GM13977 (cell line): ENCODE data around the gene ZNF846.
"Not testable (repeated sequence)": the region's sequence is repeated elsewhere in the genome, so short reads cannot be mapped to it uniquely, and the experiment has no call there.

ENCODE experiments used
- DNase-seq: peaks from one replicate; pipeline ENCODE4 v3.0.0; 2012; ENCODE audit warnings: low spot score
- CTCF ChIP-seq: IDR thresholded peaks from 2 replicates; pipeline ENCODE4 v1.5.1; 2012; ENCODE audit warnings: mild to moderate bottlenecking, control low read depth; ENCODE audit not compliant: insufficient read depth; ENCODE audit errors: extremely low read depth, missing control alignments
- in situ Hi-C: fragments of 300-500 bp; cut with MboI; formaldehyde crosslinking; loops from one replicate; pipeline ENCODE4 v1.12.0; 2022; ENCODE audit warnings: low sequenced_read_pairs, low pct_unique_long_range_greater_than_20kb, mixed read lengths, inconsistent platforms; ENCODE audit not compliant: unreplicated experiment

ZNF846 gene

GRCh38 chr19:9757544-9758501 is 10.7 kb downstream of the ZNF846 start:
- DNase-seq: no peak
- in situ Hi-C loops: no loop called here

GRCh38 chr19:9752701-9753443 is 15.7 kb downstream of the ZNF846 start:
- in situ Hi-C loops: no loop called here
- DNase-seq: no peak
- TF ChIP-seq CTCF: no peak

More at GRCh38 chr19:9757544-9758501, 10.7 kb downstream of the ZNF846 start:
- no peak for TF ChIP-seq CTCF

GRCh38 chr19:9751446-9751845 is 17.1 kb downstream of the ZNF846 start:
- no peak for TF ChIP-seq CTCF
- DNase-seq: no peak
- in situ Hi-C loops: no loop called here

- in situ Hi-C loops: no loop called here
- DNase-seq: no peak
- TF ChIP-seq CTCF: no peak
Observed at GRCh38 chr19:9741476-9742171, 26.9 kb downstream of the ZNF846 start.

GRCh38 chr19:9735986-9736385 is 32.6 kb downstream of the ZNF846 start:
- TF ChIP-seq CTCF: no peak

GRCh38 chr19:9730056-9730455 is 38.5 kb downstream of the ZNF846 start:
- in situ Hi-C loops, DNase-seq: not testable (repeated sequence)

More at GRCh38 chr19:9735986-9736385, 32.6 kb downstream of the ZNF846 start:
- in situ Hi-C loops: no loop called here
- DNase-seq: no peak
